ENCODE measurements around the gene DPP6.

DNA sequence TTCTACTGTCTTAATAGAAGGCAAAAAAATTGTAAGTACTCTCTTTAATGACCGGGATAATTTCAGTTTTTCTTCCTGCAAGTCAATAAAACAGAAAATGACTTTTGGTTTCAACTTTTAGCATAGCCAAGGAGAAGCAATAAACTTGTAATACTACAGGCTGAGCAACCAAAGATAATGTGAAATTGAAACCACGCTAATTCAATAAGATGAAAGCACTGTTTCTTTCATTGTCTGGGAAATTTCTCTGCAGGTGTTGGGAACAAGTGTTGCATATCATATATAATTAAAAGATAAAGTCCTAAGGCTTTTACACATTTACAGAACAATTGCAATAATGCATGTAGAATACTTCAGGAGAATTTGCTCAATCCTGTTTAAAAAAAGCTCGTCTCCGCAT is 488.4 kb downstream of the DPP6 start:
- TF ChIP-seq POLR2A (IDR thresholded peaks at IDR 0.05; ENCODE audit: low read depth), result no peak
- TF ChIP-seq, protein P1, sequence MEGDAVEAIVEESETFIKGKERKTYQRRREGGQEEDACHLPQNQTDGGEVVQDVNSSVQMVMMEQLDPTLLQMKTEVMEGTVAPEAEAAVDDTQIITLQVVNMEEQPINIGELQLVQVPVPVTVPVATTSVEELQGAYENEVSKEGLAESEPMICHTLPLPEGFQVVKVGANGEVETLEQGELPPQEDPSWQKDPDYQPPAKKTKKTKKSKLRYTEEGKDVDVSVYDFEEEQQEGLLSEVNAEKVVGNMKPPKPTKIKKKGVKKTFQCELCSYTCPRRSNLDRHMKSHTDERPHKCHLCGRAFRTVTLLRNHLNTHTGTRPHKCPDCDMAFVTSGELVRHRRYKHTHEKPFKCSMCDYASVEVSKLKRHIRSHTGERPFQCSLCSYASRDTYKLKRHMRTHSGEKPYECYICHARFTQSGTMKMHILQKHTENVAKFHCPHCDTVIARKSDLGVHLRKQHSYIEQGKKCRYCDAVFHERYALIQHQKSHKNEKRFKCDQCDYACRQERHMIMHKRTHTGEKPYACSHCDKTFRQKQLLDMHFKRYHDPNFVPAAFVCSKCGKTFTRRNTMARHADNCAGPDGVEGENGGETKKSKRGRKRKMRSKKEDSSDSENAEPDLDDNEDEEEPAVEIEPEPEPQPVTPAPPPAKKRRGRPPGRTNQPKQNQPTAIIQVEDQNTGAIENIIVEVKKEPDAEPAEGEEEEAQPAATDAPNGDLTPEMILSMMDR (IDR thresholded peaks at IDR 0.05), result no peak
- TF ChIP-seq POLR2AphosphoS5 (IDR thresholded peaks at IDR 0.05), result no peak
- no peak for TF ChIP-seq EP300 (IDR thresholded peaks at IDR 0.05)
